HFF-Myc (cell line): ENCODE data around the gene ACADVL.

ENCODE experiments used
- DNase-seq: peaks from one replicate; pipeline ENCODE4 v3.0.0-alpha.2; 2011; ENCODE audit warnings: low read depth; ENCODE audit errors: extremely low read depth
- H3K4me3 ChIP-seq: replicated peaks from 2 replicates; pipeline ENCODE4 v1.5.1; 2011; ENCODE audit warnings: low read depth, mild to moderate bottlenecking, control low read depth, low read length
- TF ChIP-seq, protein P1 (sequence below): IDR thresholded peaks from 2 replicates; pipeline ENCODE4 v1.5.1; 2012; ENCODE audit warnings: mild to moderate bottlenecking, low read depth, low read length, control low read depth; ENCODE audit errors: missing control alignments

The ACADVL gene

DNA sequence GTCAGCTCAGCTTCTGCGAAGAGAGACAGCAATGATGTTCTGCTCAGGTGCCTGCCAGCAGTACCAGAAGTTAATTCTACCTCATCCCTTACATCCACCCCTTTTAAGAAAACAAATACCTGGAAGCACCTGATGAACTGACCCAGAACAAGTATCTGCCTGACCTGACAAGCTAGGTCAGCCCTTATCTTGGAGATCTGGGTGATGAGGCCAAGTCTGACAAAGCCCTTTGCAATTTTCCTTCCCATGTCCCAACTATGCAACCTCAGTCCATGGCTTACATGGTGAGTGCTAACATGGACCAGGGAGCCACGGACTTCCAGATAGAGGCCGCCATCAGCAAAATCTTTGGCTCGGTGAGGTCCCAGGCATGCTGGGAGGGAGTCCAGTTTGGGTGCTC lies 3.6 kb downstream of the ACADVL start:
- no peak for DNase-seq
- TF ChIP-seq, protein P1, sequence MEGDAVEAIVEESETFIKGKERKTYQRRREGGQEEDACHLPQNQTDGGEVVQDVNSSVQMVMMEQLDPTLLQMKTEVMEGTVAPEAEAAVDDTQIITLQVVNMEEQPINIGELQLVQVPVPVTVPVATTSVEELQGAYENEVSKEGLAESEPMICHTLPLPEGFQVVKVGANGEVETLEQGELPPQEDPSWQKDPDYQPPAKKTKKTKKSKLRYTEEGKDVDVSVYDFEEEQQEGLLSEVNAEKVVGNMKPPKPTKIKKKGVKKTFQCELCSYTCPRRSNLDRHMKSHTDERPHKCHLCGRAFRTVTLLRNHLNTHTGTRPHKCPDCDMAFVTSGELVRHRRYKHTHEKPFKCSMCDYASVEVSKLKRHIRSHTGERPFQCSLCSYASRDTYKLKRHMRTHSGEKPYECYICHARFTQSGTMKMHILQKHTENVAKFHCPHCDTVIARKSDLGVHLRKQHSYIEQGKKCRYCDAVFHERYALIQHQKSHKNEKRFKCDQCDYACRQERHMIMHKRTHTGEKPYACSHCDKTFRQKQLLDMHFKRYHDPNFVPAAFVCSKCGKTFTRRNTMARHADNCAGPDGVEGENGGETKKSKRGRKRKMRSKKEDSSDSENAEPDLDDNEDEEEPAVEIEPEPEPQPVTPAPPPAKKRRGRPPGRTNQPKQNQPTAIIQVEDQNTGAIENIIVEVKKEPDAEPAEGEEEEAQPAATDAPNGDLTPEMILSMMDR: no peak
- no peak overlapping the region for H3K4me3 ChIP-seq

GRCh38 chr17:7224110-7224509 lies 4.4 kb downstream of the ACADVL start:
- TF ChIP-seq, protein P1: no peak
- no peak overlapping the region for H3K4me3 ChIP-seq
- no peak for DNase-seq

- TF ChIP-seq, protein P1: no peak
- no peak overlapping the region for H3K4me3 ChIP-seq
- DNase-seq: no peak
These were observed 4.9 kb downstream of the ACADVL start for GRCh38 chr17:7224661-7225111.

- TF ChIP-seq, protein P1: no peak
- DNase-seq: no peak
- H3K4me3 ChIP-seq: no peak overlapping the region
These were observed 6.1 kb downstream of the ACADVL start for GRCh38 chr17:7225711-7226331.

DNA sequence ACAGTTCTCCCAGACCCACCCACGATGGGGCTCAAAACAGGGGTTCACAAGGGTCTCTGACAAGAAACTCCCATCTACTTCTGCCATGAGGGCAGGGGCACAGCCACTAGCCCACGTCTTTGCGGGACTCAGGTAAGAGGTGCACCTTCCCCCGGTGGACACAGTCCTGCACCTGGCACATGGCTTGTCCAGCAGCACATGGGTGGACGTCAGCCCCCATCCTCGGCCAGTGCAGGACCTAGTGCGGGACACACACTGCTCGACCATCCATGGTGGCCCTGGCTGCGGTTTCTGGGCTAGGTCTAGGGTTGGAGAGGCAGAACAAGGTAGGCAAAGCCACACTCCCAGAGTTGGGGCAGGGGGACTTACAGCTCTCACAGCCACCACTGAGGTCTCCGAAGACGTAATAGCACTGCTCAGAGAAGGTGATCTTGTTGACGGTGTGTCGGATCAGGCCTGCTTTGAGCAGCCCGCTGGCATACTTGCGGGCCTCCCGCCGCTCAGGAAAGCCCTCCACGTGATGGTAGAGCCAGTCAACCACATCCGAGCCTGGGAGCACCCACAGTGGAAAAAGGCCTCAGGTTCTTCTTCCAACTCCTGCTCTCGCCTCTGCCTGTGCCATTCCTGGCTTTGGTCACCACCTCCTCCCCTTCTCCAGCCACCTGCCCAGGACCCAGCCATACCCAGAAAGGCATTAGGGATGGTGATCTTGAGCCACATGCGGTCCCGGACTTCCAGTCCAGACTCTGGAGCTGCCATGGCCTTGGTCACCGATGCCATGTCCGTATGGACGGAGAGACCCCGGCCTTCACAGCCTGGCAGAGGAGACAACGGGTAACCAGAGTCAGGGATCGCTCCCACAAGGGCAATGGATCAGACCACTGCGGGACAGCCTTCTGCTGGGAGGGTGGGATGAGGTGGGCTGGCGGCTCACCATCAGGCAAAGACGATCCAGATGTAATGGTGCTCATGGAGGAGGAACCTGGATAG lies 7.3 kb downstream of the ACADVL start:
- no peak for DNase-seq
- no peak overlapping the region for H3K4me3 ChIP-seq
- TF ChIP-seq, protein P1: no peak

DNA sequence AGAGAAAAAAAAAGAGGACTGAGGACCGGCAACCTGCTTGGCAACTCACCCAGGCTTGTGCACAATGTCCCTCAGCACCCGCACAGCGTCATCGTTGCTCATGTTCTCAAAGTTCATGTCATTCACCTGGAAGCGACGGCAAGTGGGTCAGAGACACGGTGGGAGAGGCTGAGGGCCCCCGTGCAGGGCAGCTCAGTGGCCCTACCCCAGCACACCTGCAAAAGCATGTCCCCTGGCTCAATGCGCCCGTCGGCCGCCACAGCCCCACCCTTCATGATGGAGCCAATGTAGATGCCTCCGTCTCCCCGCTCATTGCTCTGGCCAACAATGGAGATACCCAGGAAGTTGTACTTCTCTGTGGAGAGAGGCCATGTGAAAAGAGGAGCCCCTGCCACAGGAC lies 9.2 kb downstream of the ACADVL start:
- TF ChIP-seq, protein P1: no peak
- no peak overlapping the region for H3K4me3 ChIP-seq
- no peak for DNase-seq
